ENCODE results near the gene ESR1. TPM values are rescaled to one million over a fixed set of nuclear protein-coding genes. Genes with fewer than 3 reads are reported as not detected.

The ESR1 gene
- total RNA-seq, 1 experiment from 2014 or later, result 0.98 TPM

DNA sequence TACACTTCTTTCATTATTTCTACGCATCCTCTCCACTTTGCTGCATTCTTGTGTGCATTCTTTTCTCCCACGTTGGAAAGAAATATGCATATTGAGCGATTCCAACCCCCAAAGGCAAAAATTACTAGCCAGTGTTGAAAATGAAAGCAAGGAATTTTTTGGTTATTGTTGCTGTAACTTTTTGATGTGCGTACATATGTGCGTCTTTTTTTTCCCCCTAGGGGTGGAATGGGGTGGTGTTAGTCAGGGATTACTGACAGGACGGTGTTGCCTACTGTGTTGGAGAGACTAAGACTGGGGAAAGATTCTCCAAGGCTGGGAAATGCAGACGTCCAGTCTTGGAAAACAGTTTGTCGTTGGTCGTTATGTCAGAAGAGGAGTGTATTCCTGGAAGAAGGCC is 44.2 kb upstream of the ESR1 start (continued):
- no peak for TF ChIP-seq PREB (CRISPR knock-in tag; IDR thresholded peaks at IDR 0.05; ENCODE audit: borderline replicate concordance)
- no peak for TF ChIP-seq ZNF121 (CRISPR knock-in tag; IDR thresholded peaks at IDR 0.05)
- no peak for TF ChIP-seq MYBL2 (CRISPR knock-in tag; IDR thresholded peaks at IDR 0.05)
- TF ChIP-seq, protein P1, sequence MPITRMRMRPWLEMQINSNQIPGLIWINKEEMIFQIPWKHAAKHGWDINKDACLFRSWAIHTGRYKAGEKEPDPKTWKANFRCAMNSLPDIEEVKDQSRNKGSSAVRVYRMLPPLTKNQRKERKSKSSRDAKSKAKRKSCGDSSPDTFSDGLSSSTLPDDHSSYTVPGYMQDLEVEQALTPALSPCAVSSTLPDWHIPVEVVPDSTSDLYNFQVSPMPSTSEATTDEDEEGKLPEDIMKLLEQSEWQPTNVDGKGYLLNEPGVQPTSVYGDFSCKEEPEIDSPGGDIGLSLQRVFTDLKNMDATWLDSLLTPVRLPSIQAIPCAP (CRISPR knock-in tag; IDR thresholded peaks at IDR 0.05), result no peak
- TF ChIP-seq, protein P2, sequence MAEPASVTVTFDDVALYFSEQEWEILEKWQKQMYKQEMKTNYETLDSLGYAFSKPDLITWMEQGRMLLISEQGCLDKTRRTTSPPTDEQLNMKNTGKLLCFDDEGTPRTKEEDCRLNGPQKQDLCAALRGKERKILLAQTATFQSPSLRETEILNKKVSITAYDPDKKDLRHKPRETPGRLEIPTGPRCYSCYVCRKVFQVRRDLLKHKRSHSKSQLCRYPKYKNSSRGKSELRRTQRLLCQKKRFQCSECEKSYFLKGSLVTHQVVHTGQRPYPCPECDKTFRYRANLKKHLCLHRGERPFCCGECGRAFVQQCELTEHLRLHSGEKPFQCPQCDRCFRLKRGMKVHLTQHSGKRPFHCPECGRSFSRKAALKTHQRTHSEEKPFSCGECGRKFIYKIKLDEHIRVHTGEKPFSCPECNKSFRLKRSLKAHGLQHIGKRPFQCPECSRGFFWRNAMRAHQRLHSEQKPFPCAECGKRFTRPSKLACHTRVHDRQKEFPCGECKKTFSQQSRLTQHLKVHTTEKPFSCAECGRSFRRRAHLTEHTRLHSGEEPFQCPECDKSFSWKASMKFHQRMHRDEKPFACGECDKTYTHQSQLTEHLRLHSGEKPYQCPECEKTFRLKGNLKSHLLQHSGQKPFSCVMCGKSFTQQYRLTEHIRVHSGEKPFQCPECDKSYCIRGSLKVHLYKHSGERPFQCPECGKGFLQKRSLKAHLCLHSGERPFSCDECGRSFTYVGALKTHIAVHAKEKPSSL (CRISPR knock-in tag; conservative IDR thresholded peaks at IDR 0.05), result no peak
- TF ChIP-seq GRHL2 (CRISPR knock-in tag; IDR thresholded peaks at IDR 0.05; ENCODE audit: insufficient replicate concordance, severe bottlenecking), result no peak
- TF ChIP-seq NFYB (CRISPR knock-in tag; conservative IDR thresholded peaks at IDR 0.05; ENCODE audit: low read depth), result no peak
- no peak for TF ChIP-seq ZNF671 (CRISPR knock-in tag; IDR thresholded peaks at IDR 0.05)
- no peak for TF ChIP-seq CBFB (CRISPR knock-in tag; IDR thresholded peaks at IDR 0.05; ENCODE audit: low read depth)

GRCh38 chr6:151763938-151764680 is 43.4 kb upstream of the ESR1 start:
- Mint-ChIP-seq H3K4me3 (peak overlapping the region; percentile 67), H3K36me3 (no peaks in the 10 kb centered on the region), H3K4me1 (peaks cover 28% of the 10 kb centered on the region), H3K9me3 (no peaks in the 10 kb centered on the region), H3K27ac (peak overlapping the region; percentile 75), H3K27me3 (ENCODE audit: low read depth) (no peaks in the 10 kb centered on the region)
- ChIA-PET POLR2A (no interaction called here), CTCF (interaction anchor here (1.2 to 1.9 kb wide), 6 partner anchors 44 to 534 kb away, joined by 3 to 24 read pairs (median 6); partner anchors contain the start of gene ESR1)
- DNase-seq (ENCODE audit: low spot score) (peak; percentile 97), ATAC-seq (peak; percentile 99)
- TF ChIP-seq ZNF416 (CRISPR knock-in tag; IDR thresholded peaks at IDR 0.05) (no peak), ZNF423 (CRISPR knock-in tag; IDR thresholded peaks at IDR 0.05) (0 out of 2 replicates have a peak, but pooled peaks have one; percentile 16), NFYB (CRISPR knock-in tag; conservative IDR thresholded peaks at IDR 0.05; ENCODE audit: low read depth) (peak; percentile 94), TCF7 (CRISPR knock-in tag; IDR thresholded peaks at IDR 0.05; ENCODE audit: low read depth) (no peak), ZNF232 (CRISPR knock-in tag; IDR thresholded peaks at IDR 0.05) (no peak)
- TF ChIP-seq, protein P3, sequence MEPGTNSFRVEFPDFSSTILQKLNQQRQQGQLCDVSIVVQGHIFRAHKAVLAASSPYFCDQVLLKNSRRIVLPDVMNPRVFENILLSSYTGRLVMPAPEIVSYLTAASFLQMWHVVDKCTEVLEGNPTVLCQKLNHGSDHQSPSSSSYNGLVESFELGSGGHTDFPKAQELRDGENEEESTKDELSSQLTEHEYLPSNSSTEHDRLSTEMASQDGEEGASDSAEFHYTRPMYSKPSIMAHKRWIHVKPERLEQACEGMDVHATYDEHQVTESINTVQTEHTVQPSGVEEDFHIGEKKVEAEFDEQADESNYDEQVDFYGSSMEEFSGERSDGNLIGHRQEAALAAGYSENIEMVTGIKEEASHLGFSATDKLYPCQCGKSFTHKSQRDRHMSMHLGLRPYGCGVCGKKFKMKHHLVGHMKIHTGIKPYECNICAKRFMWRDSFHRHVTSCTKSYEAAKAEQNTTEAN (CRISPR knock-in tag; IDR thresholded peaks at IDR 0.05), result no peak
- TF ChIP-seq, protein P4, sequence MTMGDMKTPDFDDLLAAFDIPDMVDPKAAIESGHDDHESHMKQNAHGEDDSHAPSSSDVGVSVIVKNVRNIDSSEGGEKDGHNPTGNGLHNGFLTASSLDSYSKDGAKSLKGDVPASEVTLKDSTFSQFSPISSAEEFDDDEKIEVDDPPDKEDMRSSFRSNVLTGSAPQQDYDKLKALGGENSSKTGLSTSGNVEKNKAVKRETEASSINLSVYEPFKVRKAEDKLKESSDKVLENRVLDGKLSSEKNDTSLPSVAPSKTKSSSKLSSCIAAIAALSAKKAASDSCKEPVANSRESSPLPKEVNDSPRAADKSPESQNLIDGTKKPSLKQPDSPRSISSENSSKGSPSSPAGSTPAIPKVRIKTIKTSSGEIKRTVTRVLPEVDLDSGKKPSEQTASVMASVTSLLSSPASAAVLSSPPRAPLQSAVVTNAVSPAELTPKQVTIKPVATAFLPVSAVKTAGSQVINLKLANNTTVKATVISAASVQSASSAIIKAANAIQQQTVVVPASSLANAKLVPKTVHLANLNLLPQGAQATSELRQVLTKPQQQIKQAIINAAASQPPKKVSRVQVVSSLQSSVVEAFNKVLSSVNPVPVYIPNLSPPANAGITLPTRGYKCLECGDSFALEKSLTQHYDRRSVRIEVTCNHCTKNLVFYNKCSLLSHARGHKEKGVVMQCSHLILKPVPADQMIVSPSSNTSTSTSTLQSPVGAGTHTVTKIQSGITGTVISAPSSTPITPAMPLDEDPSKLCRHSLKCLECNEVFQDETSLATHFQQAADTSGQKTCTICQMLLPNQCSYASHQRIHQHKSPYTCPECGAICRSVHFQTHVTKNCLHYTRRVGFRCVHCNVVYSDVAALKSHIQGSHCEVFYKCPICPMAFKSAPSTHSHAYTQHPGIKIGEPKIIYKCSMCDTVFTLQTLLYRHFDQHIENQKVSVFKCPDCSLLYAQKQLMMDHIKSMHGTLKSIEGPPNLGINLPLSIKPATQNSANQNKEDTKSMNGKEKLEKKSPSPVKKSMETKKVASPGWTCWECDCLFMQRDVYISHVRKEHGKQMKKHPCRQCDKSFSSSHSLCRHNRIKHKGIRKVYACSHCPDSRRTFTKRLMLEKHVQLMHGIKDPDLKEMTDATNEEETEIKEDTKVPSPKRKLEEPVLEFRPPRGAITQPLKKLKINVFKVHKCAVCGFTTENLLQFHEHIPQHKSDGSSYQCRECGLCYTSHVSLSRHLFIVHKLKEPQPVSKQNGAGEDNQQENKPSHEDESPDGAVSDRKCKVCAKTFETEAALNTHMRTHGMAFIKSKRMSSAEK (CRISPR knock-in tag; IDR thresholded peaks at IDR 0.05; ENCODE audit: borderline replicate concordance), result no peak
